Upper lobe of left lung (tissue), 4 donors: ENCODE data around the gene ARHGAP15.

Experiments used
- CTCF ChIP-seq, 6 experiments: fragments of 450-650 bp in 4 of 6; fragments of 200-600 bp in 2 of 6; sonication (generic) in 2 of 6; IDR thresholded peaks; one replicate each; pipeline ENCODE4 v1.5.1; 2016 to 2019; ENCODE audit warnings: antibody characterized with exemption in 6 of 6
- POLR2A ChIP-seq, 4 donors: fragments of 450-650 bp; IDR thresholded peaks; one replicate each; pipeline ENCODE4 v1.5.1; 2016 to 2017; ENCODE audit warnings: antibody characterized with exemption in 4 of 4, mild to moderate bottlenecking in 2 of 4
- POLR2AphosphoS5 ChIP-seq, 2 donors: sonication (generic); formaldehyde crosslinking; IDR thresholded peaks; one replicate each; pipeline ENCODE4 v1.5.1; 2017; ENCODE audit warnings: antibody characterized with exemption in 2 of 2

GRCh38 chr2:143300536-143300935, 171.3 kb downstream of the ARHGAP15 start:
- TF ChIP-seq POLR2AphosphoS5 (IDR thresholded peaks at IDR 0.05): no peak
- TF ChIP-seq POLR2A (IDR thresholded peaks at IDR 0.05): no peak
- no peak for TF ChIP-seq CTCF (IDR thresholded peaks at IDR 0.05)
